Measurements from ENCODE around the gene YARS2. TPM values are rescaled to one million over a fixed set of nuclear protein-coding genes. Genes with fewer than 3 reads are reported as not detected.
"Not testable (repeated sequence)": the region's sequence is repeated elsewhere in the genome, so short reads cannot be mapped to it uniquely, and the experiment has no call there.

YARS2 gene
- total RNA-seq, 1 donor from 2014 or later, result 10.9 TPM

- no peaks in the 10 kb centered on the region for H3K9me3 ChIP-seq
- H3K36me3 ChIP-seq, result peaks cover 58% of the 10 kb centered on the region
- intact Hi-C loops (cut with DNase I), result no loop called here
- H3K27ac ChIP-seq, result no peak overlapping the region
- DNase-seq (no peak), ATAC-seq (no peak)
- H3K4me1 ChIP-seq, result no peaks in the 10 kb centered on the region
- TF ChIP-seq CTCF (IDR thresholded peaks at IDR 0.05), result no peak
- no peak overlapping the region for H3K4me3 ChIP-seq
- no peaks in the 10 kb centered on the region for H3K27me3 ChIP-seq
These were observed 40.9 kb downstream of the YARS2 start for GRCh38 chr12:32714772-32715171.

- no peak for TF ChIP-seq CTCF (IDR thresholded peaks at IDR 0.05)
- Histone ChIP-seq H3K27ac (no peak overlapping the region), H3K9me3 (no peaks in the 10 kb centered on the region), H3K36me3 (peaks cover 47% of the 10 kb centered on the region), H3K27me3 (no peaks in the 10 kb centered on the region), H3K4me1 (no peaks in the 10 kb centered on the region), H3K4me3 (no peak overlapping the region)
- intact Hi-C loops (cut with DNase I), result no loop called here
- no peak for ATAC-seq
- DNase-seq, result no peak
These were observed 46.8 kb downstream of the YARS2 start for GRCh38 chr12:32708926-32709325.

DNA sequence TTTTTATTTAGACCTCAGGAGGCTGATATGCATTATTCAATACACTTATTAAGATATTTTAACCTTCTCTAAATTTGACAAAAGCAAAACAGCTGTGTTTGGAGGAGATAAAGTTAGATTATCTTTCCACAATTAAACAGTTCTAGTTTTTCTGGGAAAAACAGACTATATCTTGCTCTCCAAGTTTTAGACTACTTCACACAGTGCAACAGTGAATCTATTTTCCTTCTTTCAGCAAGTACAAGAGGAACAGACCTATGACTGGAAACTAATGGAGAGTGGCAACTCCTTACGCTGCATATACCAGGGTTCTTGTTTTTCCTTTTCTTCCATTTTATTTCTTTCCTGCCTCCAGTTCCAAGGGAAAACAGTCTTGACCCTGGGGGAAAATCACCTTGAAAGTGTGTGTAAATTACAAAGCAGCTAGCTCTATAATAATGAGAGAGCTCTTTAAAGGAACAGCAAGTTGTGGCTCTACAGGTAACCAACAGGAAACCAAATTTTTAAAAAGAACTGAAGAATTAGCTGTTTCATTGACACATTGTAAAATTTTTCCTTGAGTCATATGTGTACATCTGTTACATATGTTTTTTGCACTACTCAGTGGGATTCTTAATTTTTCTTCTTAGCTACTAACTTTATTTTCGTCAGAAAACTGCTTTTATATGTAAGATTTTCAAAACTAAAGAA, 49.2 kb downstream of the YARS2 start:
- Histone ChIP-seq H3K4me3 (no peak overlapping the region), H3K36me3 (peaks cover 24% of the 10 kb centered on the region), H3K27ac (no peak overlapping the region), H3K9me3 (no peaks in the 10 kb centered on the region), H3K4me1 (no peaks in the 10 kb centered on the region), H3K27me3 (no peaks in the 10 kb centered on the region)
- TF ChIP-seq CTCF (IDR thresholded peaks at IDR 0.05), result no peak
- intact Hi-C loops (cut with DNase I), result no loop called here
- ATAC-seq (no peak), DNase-seq (no peak)

DNA sequence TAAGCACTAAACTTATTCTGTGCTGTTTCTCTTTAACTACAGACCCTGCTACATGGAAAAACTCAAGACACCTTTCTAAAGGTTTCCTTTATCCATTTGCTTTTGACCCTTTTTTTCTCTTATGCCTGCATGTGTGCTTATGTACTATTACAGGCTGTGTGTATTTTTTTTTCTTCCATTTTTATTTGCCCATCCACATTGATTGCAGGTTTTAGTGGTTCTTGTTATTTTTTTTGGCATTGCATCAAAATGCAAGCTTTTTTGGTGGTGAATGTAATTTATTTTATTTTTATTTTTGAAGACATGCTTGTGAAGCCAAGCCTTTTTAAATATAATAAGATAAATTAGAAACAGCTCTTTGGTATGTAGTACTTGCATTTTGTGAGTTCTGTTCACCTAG, 49.9 kb downstream of the YARS2 start:
- no peak overlapping the region for H3K4me3 ChIP-seq
- no peaks in the 10 kb centered on the region for H3K9me3 ChIP-seq
- no peaks in the 10 kb centered on the region for H3K27me3 ChIP-seq
- peaks cover 17% of the 10 kb centered on the region for H3K36me3 ChIP-seq
- DNase-seq (no peak), ATAC-seq (no peak)
- intact Hi-C loops (cut with DNase I), result no loop called here
- no peak overlapping the region for H3K27ac ChIP-seq
- no peak for TF ChIP-seq CTCF (IDR thresholded peaks at IDR 0.05)
- H3K4me1 ChIP-seq, result no peaks in the 10 kb centered on the region

DNA sequence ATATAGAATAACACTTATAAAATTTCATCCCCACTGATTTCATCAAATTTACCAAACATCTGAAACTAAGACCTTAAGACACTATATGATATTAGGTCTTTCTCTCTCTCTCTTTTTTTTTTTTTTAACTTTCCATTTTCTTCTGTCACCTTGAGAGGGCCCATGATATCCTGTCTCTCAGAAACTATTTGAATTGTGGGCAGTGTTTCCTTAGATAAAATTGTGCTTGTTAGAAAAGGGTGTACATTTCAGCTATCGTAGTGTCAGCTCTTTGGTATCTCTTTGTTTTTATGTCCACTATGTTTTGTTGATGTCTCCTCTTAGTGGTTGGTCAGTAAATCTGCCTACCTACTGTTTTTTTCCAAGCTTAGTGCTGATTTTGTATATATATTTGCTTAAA, 52.8 kb downstream of the YARS2 start:
- no peak overlapping the region for H3K27ac ChIP-seq
- H3K4me3 ChIP-seq, result no peak overlapping the region
- DNase-seq (no peak), ATAC-seq (no peak)
- H3K4me1 ChIP-seq, result no peaks in the 10 kb centered on the region
- intact Hi-C loops (cut with DNase I), result no loop called here
- no peak for TF ChIP-seq CTCF (IDR thresholded peaks at IDR 0.05)
- no peaks in the 10 kb centered on the region for H3K27me3 ChIP-seq
- H3K36me3 ChIP-seq, result peaks cover 9% of the 10 kb centered on the region
- H3K9me3 ChIP-seq, result no peaks in the 10 kb centered on the region

GRCh38 chr12:32702473-32702872, 53.2 kb downstream of the YARS2 start:
- intact Hi-C loops (cut with DNase I), result no loop called here
- Histone ChIP-seq H3K36me3 (peaks cover 5% of the 10 kb centered on the region), H3K4me3 (no peak overlapping the region), H3K4me1 (no peaks in the 10 kb centered on the region), H3K27me3 (no peaks in the 10 kb centered on the region), H3K27ac (no peak overlapping the region), H3K9me3 (no peaks in the 10 kb centered on the region)
- no peak for TF ChIP-seq CTCF (IDR thresholded peaks at IDR 0.05)
- DNase-seq (no peak), ATAC-seq (no peak)

DNA sequence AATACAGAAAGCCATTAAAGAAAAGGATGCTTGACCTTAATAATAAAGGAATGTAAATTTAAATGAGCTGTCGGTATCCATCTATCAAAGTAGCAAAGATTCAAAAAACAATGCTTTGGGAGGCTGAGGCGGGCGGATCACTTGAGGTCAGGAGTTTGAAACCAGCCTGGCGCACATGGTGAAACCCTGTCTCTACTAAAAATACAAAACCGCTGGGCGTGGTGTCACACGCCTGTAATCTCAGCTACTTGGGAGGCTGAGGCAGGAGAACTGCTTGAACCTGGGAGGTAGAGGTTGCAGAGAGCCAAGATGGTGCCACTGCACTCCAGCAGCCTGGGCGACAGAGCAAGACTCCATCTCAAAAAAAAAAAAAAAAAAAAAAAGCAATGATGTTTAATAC, 56.3 kb downstream of the YARS2 start:
- H3K27ac ChIP-seq; H3K27me3 ChIP-seq; intact Hi-C loops (cut with DNase I); H3K9me3 ChIP-seq; H3K4me3 ChIP-seq; ATAC-seq; H3K4me1 ChIP-seq; H3K36me3 ChIP-seq; DNase-seq: not testable (repeated sequence)

Measured in upper lobe of right lung (tissue), 1 donor.